GM18520 (cell line): Measurements from ENCODE around the gene KLHDC1.
"Not testable (repeated sequence)": the region's sequence is repeated elsewhere in the genome, so short reads cannot be mapped to it uniquely, and the experiment has no call there.

Experiments used
- ATAC-seq: cut with Tn5 transposase; IDR thresholded peaks from one replicate; pipeline ENCODE4 v1.9.1; 2021; ENCODE audit not compliant: unreplicated experiment

Gene KLHDC1

DNA sequence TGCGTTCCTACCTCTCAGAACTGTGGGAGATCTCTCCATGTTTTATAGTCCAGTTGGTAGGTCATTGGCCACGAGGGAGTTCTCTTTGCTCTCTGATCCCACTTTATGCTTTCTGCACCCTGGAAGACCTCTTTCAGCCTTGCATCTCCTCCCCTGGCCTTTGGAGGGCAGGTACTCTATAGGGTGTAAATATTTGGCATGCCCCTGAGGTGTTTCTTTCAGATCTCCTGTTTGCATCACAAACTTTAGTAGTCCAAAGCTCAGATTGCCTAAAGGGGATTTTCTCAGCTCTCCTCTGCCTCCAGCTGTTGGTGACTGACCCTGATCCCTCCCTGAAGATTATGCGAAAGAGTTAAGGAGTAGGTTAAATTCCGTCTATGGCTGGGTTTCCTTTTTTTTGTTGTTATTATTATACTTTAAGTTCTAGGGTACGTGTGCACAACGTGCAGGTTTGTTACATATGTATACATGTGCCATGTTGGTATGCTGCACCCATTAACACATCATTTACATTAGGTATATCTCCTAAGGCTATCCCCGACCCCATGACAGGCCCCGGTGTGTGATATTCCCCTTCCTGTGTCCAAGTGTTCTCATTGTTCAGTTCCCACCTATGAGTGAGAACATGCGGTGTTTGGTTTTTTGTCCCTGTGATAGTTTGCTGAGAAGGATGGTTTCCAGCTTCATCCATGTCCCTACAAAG is 29.0 kb downstream of the KLHDC1 start:
- ATAC-seq: not testable (repeated sequence)

DNA sequence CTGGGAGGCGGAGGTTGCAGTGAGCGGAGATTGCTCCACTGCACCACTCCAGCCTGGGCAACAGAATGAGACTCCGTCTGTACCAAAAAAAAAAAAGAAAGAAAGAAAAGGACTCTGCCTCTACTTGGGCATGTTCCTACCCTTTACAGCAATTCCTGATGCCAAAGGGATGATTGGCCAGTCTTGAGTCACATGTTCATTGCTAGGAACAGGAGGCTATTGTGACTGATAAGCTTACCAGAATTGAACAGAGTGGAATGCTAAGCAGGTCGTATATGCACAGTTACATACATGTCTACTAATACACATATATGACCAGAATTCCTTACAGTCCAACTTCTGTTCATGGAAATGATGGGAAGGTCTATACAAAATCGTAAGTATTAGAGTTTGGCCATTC is 34.3 kb downstream of the KLHDC1 start:
- ATAC-seq: no peak

DNA sequence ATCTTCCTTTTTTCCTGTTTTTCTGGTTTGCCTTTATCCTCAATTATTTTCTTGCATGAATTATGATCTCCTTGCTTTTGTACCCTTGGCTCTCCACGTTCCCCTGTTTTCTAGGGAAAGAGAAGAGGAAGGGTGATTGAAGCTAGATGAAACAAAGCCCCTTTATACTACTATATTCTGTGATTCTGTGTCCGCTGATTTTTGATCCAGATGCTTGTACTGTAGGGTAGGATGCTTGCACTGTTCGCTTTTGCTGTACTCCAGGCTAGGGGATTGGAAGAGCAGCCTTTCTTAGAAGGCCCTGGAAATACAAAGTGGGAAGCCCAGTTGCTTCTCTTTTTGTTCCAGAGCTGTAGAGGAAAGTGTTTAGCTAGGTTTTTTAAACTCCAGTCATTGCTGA is 40.0 kb downstream of the KLHDC1 start:
- no peak for ATAC-seq

DNA sequence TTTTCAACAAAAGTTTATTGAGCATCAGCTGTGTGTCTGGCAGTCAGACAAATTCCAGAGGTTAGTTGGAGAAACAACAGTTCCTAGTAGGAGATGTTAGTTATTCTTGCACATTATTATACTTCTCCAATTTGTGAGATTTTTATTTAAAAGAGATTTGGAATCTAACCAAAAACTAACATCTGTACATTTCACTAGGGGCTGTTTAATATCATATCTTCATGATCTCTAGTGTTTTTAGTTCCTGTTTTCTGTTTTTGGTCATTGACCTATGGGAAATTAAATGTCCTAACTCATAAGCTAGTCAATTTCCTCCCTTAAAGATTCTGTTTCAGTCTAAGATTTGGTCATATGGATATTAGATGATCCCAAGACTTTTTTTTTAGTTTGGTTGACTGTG is 40.9 kb downstream of the KLHDC1 start:
- no peak for ATAC-seq

DNA sequence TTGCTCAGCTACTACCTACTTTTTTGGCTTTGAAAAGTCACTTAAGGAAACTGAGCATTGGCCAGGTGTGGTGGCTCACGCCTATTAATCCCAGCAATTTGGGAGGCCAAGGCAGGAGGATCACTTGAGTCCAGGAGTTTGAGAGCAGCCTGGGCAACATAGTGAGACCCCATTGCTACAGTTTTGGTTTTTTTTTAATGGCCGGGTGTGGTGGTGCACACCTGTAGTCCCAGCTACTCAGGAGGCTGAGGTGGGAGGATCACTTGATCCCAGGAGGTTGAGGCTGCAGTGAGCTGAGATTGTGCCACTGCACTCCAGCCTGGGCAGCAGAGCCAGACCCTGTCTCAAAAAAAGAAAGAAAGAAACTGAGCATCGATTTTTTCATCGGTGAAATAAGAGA is 42.7 kb downstream of the KLHDC1 start:
- ATAC-seq: not testable (repeated sequence)

DNA sequence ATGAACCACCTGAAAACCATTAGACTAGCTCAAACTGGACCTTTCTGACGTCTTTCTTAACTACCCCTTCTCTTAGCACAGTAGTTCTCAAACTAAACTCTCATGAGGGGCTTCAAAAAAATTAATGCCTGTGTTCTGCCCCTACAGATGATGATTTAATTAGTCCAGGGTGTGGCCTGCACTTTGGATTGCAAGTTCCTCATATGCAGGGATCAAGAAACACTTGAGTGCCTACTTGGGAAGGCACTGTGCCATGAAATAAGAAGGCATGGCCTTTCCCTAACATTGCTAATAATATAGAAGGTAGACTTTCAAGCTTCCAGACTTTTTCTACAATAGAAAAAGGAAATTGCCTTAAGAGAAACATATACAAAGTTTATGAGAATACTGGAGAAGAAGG is 52.3 kb downstream of the KLHDC1 start:
- no peak for ATAC-seq

DNA sequence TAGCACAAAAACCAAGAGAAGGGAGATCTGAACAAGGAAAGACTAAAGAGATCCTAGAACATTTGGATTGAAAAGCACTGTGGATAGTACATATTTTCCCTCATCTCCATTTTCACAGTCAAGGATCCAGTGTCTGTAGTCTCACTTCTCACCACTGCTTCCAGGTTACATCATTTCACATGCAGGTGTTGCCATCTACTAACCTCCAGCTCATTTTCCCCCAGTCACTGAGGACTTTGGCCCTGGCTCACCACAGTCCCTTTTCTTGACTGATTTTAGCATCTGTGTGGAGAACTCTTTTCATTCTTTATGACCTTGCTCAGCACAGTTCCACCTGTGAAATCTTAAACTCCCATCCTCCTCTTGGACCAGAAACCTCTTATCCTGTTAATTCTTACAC is 53.6 kb downstream of the KLHDC1 start:
- not testable (repeated sequence) for ATAC-seq

DNA sequence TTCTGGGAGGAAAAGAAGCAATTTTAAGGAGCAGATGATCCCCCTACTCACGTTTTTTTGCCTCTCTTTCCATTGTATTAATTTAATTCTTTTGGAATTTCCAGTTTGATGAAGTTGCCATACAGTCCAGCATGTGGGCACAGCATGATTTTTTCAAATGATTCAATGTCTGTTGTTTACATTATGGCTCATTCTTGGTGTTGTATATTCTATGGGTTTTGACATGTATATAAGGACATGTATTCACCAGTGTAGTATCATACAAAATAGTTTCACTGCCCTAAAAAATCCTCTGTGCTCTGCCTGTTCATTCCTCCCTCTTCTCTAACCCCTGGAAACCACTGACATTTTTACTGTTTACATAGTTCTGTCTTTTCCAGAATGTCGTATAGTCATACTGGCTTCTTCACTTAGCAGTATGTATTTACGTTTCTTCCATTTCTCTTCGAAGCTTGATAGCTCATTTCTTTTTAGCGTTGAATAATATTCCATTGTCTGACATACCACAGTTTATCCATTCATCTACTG is 61.7 kb downstream of the KLHDC1 start:
- ATAC-seq: no peak

DNA sequence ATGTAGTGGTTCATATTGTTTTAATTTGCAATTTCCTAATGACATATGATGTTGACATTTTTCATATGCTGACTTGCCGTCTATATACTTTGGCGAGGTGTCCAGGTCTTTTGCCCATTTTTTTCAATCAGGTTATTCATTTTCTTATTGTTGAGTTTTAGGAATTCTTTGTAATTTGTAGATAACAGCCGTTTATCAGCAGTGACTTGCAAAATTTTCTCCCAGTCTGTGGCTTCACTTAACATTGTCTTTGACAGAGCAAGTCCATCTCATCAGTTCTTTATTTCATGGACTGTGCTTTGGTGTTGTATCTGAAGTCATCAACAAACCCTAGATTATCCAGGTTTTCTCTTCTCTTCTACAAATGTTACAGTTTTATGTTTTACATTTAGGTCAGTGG is 62.5 kb downstream of the KLHDC1 start:
- no peak for ATAC-seq

DNA sequence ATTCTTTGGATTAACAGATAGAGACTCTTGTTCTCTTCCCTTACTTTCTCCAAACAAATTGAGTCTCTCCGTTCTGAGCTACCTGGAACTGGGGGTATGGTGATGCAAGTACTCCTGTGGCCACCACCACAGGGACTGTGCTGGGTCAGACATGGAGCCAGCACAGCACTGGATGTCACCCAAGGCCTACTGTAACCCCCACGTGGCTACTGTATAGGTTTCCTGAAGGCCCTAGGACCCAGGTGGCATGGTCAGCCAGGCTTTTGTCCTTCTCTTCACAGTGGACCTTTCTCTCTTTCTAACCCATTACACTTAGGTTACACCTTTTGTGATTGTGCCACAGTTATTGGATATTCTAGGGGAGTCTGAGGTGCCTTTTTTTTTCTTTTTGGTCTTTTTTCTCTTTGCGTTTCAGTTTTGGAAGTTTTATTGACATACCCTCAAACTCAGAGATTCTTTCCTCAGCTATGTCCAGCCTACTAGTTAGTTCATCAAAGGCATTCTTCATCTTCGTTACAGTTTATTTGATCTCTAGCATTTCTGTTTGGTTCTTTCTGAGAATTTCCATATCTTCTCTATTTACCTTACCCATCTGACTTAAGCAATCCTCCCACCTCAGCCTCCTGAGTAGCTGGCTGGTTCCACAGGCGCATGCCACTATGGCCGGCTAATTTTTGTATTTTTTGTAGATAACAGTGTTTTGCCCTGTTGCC is 69.1 kb downstream of the KLHDC1 start:
- ATAC-seq: no peak

DNA sequence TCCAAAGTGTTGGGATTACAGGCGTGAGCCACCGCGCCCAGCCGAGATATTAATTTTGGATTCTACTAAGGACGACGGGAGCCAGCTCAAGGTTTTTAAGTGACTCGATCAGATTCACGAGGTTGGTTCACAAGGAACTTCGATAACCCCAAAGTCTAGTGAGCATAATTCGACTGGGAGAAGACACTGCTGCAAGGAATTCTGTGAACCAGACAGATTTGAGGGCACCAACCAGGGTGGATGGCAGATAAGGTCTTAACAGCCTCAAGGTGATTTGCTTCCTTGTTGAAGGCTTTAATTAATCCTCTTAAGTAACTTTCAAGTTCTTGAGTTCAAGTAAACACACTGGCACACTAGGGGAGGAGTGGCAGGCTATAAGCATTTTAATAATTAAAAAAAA is 73.9 kb downstream of the KLHDC1 start:
- ATAC-seq: no peak

DNA sequence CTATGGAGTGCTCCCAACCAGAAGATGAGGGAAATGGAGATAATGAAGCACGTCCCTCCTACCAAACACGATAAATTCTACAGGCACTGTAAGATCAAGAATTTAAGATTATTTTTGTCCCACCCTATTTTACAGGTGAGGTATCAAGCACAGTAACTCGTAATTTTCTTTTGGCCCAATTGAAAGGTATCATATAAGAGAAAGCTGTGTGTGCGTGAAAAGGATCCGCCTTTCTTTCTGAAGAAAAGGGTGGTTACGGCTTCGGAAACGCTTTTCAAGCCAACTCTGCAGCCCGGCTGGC is 74.3 kb downstream of the KLHDC1 start:
- no peak for ATAC-seq

DNA sequence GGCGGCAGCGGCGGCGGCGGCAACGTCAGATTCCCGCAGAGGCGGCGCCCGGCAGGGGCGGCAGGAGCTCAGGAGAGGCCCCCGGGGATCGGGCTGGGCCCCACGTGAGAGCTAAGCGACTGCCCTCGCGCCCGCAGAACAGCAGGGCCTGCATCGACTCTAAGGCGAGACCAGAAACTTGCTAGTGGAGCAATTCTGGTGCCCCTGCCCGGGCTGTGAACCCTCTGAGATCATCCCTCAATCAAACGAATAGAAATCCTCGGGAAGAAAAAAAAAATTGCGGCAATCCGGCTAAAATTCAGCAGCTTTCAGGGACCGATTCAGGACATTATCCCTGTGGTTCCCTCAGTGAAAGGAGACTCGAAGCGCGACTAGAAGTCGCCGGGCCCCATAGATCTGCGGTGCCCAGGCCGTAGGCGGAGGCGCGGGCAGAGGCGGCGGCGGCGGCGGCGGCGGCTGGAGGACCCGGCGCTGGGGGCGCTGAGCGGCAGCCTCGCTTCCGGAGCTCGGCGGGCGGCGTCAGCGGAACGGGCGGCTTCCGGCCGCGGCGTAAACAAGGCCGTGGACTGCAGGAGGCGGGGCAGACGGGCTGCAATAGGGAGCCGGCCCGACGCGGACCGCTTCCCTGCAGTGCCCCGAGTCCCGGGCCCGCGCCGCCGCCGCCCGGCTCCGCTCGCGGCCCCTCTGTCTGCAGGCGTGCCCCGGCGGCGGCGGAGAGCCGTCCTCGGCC is 74.8 kb downstream of the KLHDC1 start, which contains the start of gene KLHDC2:
Gene KLHDC2, plus strand, starts transcription at position 583 of the 730 bp plus-strand sequence. CDS start 316 bp downstream, outside the sequence.
- peak; percentile 90 for ATAC-seq

DNA sequence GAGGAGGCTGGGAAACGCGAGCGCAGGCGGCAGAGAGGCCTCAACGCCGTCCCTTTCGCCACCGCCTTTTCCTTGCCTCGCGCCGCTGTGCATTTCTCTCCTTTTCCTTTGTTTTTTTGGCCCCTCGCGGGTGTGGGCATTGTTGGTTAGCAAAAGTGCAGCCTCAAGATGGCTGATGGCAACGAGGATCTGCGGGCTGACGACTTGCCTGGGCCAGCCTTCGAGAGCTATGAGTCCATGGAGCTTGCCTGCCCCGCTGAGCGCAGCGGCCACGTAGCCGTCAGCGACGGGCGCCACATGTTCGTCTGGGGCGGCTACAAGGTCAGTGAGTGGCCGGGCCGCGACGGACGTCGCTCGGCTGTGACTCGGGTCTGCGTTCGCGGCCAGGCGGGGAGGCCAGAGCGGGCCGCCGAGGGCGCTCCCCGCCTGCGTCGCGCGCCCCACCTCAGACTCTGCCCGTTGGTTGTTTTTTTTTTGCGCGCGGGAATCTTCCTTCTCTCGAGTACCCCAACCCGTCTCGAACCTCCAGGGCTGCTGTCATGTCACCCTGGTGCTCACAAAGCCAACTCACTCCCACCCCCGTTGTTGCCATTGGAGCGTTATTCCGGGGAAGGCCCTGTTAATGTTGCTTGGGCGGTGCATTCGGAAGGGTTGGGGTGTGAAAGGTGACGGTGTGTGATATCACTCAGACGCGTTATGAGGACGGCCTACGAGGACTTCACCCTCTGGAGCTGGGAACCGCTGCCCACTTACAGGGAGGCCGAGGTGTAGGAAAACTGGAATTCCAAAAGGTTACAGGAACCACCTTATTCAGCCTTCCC is 75.6 kb downstream of the KLHDC1 start:
- peak; percentile 10 for ATAC-seq

DNA sequence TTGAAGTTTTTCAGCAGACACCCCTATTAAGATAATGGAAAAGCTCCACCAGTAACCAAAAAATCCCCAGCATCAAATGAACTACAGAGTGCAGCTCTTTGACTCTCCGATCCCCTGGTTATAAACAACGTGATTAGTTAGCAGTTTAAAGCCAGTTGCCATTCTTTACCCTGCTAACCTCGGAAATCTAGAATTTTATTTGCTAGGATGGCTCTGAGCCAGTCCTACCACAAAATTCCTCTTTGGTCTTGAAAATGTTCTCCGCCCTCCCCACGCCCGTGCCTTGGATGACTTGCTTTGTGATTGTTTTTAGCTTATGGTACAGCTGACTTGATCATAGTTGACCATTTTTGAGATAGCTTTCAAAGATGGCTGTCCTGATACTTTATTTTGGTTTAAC is 76.3 kb downstream of the KLHDC1 start:
- no peak for ATAC-seq

DNA sequence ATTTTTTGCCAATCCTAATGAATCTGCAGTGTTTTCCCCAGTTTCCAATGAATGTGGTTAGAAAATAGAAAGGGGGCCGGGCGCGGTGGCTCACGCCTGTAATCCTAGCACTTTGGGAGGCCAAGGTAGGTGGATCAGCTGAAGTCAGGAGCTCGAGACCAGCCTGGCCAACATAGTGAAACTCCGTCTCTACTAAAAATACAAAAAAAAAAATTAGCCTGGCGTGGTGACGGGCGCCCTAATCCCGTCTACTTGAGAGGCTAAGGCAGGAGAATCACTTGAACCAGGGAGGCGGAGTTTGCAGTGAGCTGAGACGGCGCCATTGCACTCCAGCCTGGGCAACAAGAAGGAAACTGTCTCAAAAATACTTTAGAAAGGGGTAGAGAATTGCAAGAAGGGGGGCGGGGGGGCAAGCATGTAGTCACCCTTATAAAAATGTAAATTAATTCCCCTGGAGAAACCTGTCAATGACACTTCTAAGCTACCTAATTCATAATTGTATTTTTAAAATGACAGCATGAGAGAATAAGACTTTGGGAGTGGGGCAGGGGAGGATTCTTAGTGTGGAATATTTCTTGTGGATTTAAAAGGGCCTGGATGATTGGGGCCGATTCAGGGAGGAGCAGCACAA is 76.8 kb downstream of the KLHDC1 start:
- ATAC-seq: no peak

DNA sequence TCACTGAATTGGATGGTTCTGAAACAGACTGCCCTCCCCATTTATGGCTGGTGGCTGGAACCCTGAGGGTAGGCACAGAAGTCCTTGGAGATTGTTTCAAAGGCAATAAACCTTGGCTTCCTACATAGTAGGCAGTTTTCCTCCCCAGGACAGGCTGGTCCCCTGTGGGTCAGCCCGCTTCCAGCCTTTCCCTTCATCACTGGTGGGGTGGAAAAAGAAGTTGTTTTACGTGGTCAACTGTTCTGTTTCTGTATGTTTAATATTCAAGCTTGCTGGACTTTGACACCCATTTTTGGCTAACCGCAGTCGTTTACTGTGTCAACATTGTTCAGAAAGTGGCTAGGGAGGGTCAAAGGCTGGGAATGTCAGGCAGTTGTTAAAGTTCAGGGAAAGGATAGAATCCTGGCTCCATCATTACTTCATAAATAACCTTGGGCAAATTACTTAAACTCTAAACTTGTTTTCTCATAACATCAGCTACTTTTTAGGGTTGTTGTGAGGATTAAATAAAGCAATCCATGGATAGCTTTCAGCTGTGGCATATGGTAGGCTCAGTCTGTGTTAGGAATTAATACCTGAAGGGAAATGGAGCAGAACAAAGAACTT is 77.4 kb downstream of the KLHDC1 start:
- ATAC-seq: no peak

DNA sequence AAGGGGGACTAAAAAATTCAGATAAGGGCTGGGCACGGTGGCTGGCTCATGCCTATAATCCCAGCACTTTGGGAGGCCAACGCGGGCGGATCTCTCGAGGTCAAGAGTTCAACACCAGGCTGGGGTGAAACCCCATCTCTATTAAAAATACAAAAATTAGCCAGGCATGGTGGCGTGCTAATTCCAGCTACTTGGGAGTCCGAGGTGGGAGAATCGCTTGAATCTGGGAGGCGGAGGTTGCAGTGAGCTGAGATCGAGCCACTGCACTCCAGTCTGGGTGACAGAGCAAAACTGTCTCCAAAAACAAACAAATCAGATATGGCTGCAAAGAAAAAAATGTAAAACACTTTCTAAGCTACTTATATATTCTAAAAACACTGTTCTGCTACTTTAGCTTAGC is 78.8 kb downstream of the KLHDC1 start:
- ATAC-seq: not testable (repeated sequence)

DNA sequence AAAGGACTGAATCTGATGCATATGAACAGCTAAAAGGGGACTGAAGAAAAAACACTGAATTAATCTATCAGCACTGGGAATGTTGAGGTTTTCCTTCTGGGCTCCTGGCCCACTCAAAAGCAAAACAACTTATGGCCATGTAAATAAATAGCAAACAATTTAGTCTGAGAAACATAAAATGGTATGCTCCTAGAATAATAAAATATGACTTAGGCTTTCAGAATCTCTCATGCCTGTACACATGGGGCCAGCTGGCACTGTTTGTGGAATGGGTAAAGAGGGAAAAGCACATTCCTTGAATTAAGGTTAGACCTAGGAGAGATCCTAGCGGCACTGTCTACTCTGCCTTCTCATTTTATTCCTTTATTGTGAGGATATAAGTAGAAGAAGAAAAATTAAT is 81.2 kb downstream of the KLHDC1 start:
- no peak for ATAC-seq

DNA sequence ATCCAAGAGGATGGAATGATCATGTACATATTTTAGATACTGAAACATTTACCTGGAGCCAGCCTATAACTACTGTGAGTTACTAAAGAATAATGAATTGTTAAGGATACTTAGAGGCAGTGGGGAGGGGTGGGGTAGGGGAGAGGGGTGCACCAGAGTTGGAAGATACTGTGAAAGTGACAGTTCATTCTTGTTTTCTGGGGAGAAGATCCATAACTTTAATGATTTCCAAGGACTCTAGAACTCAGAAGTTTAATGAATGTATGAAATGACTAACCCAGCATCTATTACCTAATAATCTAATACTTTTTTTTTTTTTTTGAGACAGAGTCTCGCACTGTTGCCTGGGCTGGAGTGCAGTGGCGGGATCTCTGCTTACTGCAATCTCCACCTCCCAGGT is 85.5 kb downstream of the KLHDC1 start:
- no peak for ATAC-seq
